RPMI7951 (cell line): ENCODE results near the gene RAB35. TPM values are rescaled to one million over a fixed set of nuclear protein-coding genes. Genes with fewer than 3 reads are reported as not detected.

Experiments
- DNase-seq: peaks from one replicate; pipeline ENCODE4 v3.0.0-alpha.2; 2012; ENCODE audit warnings: low read depth
- total RNA-seq: library from RNA; depleted of rRNA; stranded (reverse); fragments of >200 nt; shearing (Covaris generic); gene quantifications from 2 replicates; pipeline ENCODE4 v1.2.3, GENCODE V29; 2014

RAB35 gene
- total RNA-seq, 1 experiment from 2014 or later = 16.8 TPM

- DNase-seq = peak; percentile 95
Observed at GRCh38 chr12:120086801-120087621, 29.5 kb downstream of the RAB35 start.

- no peak for DNase-seq
Observed at GRCh38 chr12:120085920-120086645, 30.5 kb downstream of the RAB35 start.

GRCh38 chr12:120081641-120082040 lies 34.9 kb downstream of the RAB35 start:
- no peak for DNase-seq

- no peak for DNase-seq
Observed at GRCh38 chr12:120079411-120080400, 36.8 kb downstream of the RAB35 start.

- no peak for DNase-seq
Observed at GRCh38 chr12:120078868-120079267, 37.7 kb downstream of the RAB35 start.

GRCh38 chr12:120077260-120077659 lies 39.3 kb downstream of the RAB35 start:
- no peak for DNase-seq

- no peak for DNase-seq
Observed at GRCh38 chr12:120076651-120077050, 39.9 kb downstream of the RAB35 start.

GRCh38 chr12:120075034-120075616 lies 41.4 kb downstream of the RAB35 start:
- DNase-seq = no peak

- DNase-seq = no peak
Observed at GRCh38 chr12:120072472-120073249, 43.9 kb downstream of the RAB35 start.

GRCh38 chr12:120071493-120072020 lies 45.0 kb downstream of the RAB35 start:
- no peak for DNase-seq

GRCh38 chr12:120069278-120069677 lies 47.3 kb downstream of the RAB35 start:
- no peak for DNase-seq

GRCh38 chr12:120067901-120068300 lies 48.7 kb downstream of the RAB35 start:
- no peak for DNase-seq

- DNase-seq = no peak
Observed at GRCh38 chr12:120067084-120067869, 49.3 kb downstream of the RAB35 start.

GRCh38 chr12:120066341-120066740 lies 50.2 kb downstream of the RAB35 start:
- no peak for DNase-seq

GRCh38 chr12:120065472-120065871 lies 51.1 kb downstream of the RAB35 start:
- no peak for DNase-seq

- DNase-seq = no peak
Observed at GRCh38 chr12:120064054-120064940, 52.3 kb downstream of the RAB35 start.

GRCh38 chr12:120062976-120063579 lies 53.5 kb downstream of the RAB35 start:
- DNase-seq = no peak

- no peak for DNase-seq
Observed at GRCh38 chr12:120061575-120062214, 54.9 kb downstream of the RAB35 start.
